Liver (tissue), 9 donors: ENCODE results near the gene SYNPO. TPM values are rescaled to one million over a fixed set of nuclear protein-coding genes. Genes with fewer than 3 reads are reported as not detected.

Experiments
- DNase-seq: peaks from one replicate; pipeline ENCODE4 v3.0.0-alpha.2; 2017; ENCODE audit warnings: low spot score
- H3K27ac ChIP-seq, 2 donors: one replicate each; pipeline ENCODE4 v1.7.0; 2013; ENCODE audit warnings: inconsistent platforms in 2 of 2, low read length in 2 of 2, control low read depth in 1 of 2, low read depth in 1 of 2, mild to moderate bottlenecking in 1 of 2
- H3K27me3 ChIP-seq, 4 donors: one replicate each; pipeline versions ENCODE4 v1.6.1 to v1.7.0; 2013; ENCODE audit warnings: low read length in 3 of 4, inconsistent platforms in 1 of 4, mild to moderate bottlenecking in 1 of 4, moderate library complexity in 1 of 4; ENCODE audit not compliant: control insufficient read depth in 4 of 4, insufficient read depth in 4 of 4
- H3K36me3 ChIP-seq, 4 donors: one replicate each; pipeline versions ENCODE4 v1.6.1 to v1.7.0; 2013; ENCODE audit warnings: low read length in 3 of 4, mild to moderate bottlenecking in 3 of 4, low read depth in 1 of 4, moderate library complexity in 1 of 4; ENCODE audit not compliant: control insufficient read depth in 4 of 4, insufficient read depth in 3 of 4
- H3K4me1 ChIP-seq, 4 donors: one replicate each; pipeline versions ENCODE4 v1.6.1 to v1.7.0; 2013; ENCODE audit warnings: low read length in 3 of 4, mild to moderate bottlenecking in 3 of 4, moderate library complexity in 1 of 4; ENCODE audit not compliant: control insufficient read depth in 4 of 4, insufficient read depth in 4 of 4
- H3K4me3 ChIP-seq, 3 donors: one replicate each; pipeline versions ENCODE4 v1.6.1 to v1.7.0; 2013; ENCODE audit warnings: low read length in 3 of 3, control low read depth in 1 of 3, low read depth in 1 of 3, mild to moderate bottlenecking in 1 of 3
- H3K9ac ChIP-seq, 2 donors: one replicate each; pipeline ENCODE4 v1.7.0; 2013; ENCODE audit warnings: low read length in 2 of 2, mild to moderate bottlenecking in 2 of 2, moderate library complexity in 2 of 2, control low read depth in 1 of 2, low read depth in 1 of 2
- H3K9me3 ChIP-seq, 4 donors: one replicate each; pipeline versions ENCODE4 v1.6.1 to v1.7.0; 2013; ENCODE audit warnings: low read length in 3 of 4; ENCODE audit not compliant: control insufficient read depth in 4 of 4
- ATF3 ChIP-seq: IDR thresholded peaks from 2 replicates; pipeline ENCODE4 v1.6.1; 2016; ENCODE audit warnings: antibody characterized with exemption
- EGR1 ChIP-seq, 2 donors: IDR thresholded peaks; 2 replicates each; pipeline ENCODE4 v1.6.1; 2016 to 2018; ENCODE audit warnings: antibody characterized with exemption in 2 of 2, low read depth in 2 of 2
- FOXA1 ChIP-seq: IDR thresholded peaks from 2 replicates; pipeline ENCODE4 v1.6.1; 2016; ENCODE audit warnings: antibody characterized with exemption
- FOXA2 ChIP-seq: IDR thresholded peaks from 2 replicates; pipeline ENCODE4 v1.6.1; 2016; ENCODE audit warnings: antibody characterized with exemption
- GABPA ChIP-seq, 2 donors: IDR thresholded peaks in 1 of 2; conservative IDR thresholded peaks in 1 of 2; 2 replicates each; pipeline ENCODE4 v1.6.1; 2016; ENCODE audit warnings: antibody characterized with exemption in 2 of 2, mild to moderate bottlenecking in 1 of 2, moderate library complexity in 1 of 2
- HNF4A ChIP-seq, 2 donors: conservative IDR thresholded peaks; 2 replicates each; pipeline ENCODE4 v1.6.1; 2016; ENCODE audit warnings: antibody characterized with exemption in 2 of 2, mild to moderate bottlenecking in 2 of 2
- HNF4G ChIP-seq: IDR thresholded peaks from 2 replicates; pipeline ENCODE4 v1.6.1; 2016; ENCODE audit warnings: antibody characterized with exemption
- JUND ChIP-seq, 2 donors: IDR thresholded peaks; 2 replicates each; pipeline ENCODE4 v1.6.1; 2016; ENCODE audit warnings: antibody characterized with exemption in 2 of 2
- MAX ChIP-seq: IDR thresholded peaks from 2 replicates; pipeline ENCODE4 v1.6.1; 2016; ENCODE audit warnings: antibody characterized with exemption
- NR2F2 ChIP-seq: IDR thresholded peaks from 2 replicates; pipeline ENCODE4 v1.6.1; 2016; ENCODE audit warnings: antibody characterized with exemption
- RAD21 ChIP-seq, 2 donors: IDR thresholded peaks; 2 replicates each; pipeline ENCODE4 v1.6.1; 2016; ENCODE audit warnings: antibody characterized with exemption in 2 of 2, mild to moderate bottlenecking in 2 of 2
- REST ChIP-seq: IDR thresholded peaks from 2 replicates; pipeline ENCODE4 v1.6.1; 2016; ENCODE audit warnings: antibody characterized with exemption, mild to moderate bottlenecking
- RXRA ChIP-seq, 2 donors: IDR thresholded peaks; 2 replicates each; pipeline ENCODE4 v1.6.1; 2017 to 2018; ENCODE audit warnings: antibody characterized with exemption in 2 of 2, mild to moderate bottlenecking in 1 of 2
- SP1 ChIP-seq: IDR thresholded peaks from 2 replicates; pipeline ENCODE4 v1.6.1; 2018; ENCODE audit warnings: antibody characterized with exemption, mild to moderate bottlenecking
- TAF1 ChIP-seq: conservative IDR thresholded peaks from 2 replicates; pipeline ENCODE4 v1.6.1; 2016; ENCODE audit warnings: antibody characterized with exemption, mild to moderate bottlenecking
- YY1 ChIP-seq: IDR thresholded peaks from 2 replicates; pipeline ENCODE4 v1.6.1; 2016; ENCODE audit warnings: antibody characterized with exemption, mild to moderate bottlenecking
- WGBS: extraction: QIAGEN DNeasy Blood & Tissue Kit; methylation state at CpG from one replicate; pipeline ENCODE4 v1.1.7; 2013; 5-methylcytosine and 5-hydroxymethylcytosine counted together
- polyA plus RNA-seq, 2 donors: library from polyadenylated mRNA; stranded (reverse) in 1 of 2; unstranded in 1 of 2; fragments of 200-250 nt in 1 of 2; fragments of >200 nt in 1 of 2; fragmentation: Nextera tagmentation in 1 of 2; extraction: Ambion mirVana in 1 of 2; gene quantifications; one replicate each; pipeline versions ENCODE4 v1.2.1 to v1.2.3, GENCODE V29; 2013 to 2015
- total RNA-seq, 2 donors: library from RNA; depleted of rRNA; stranded (reverse); fragments of >200 nt; gene quantifications; one replicate each; pipeline ENCODE4 v1.2.3, GENCODE V29; 2014
- TF ChIP-seq, protein P1 (sequence below): IDR thresholded peaks from 2 replicates; pipeline ENCODE4 v1.6.1; 2016; ENCODE audit warnings: antibody characterized with exemption
- donor health status: healthy.
- donor health status: healthy.
- donor health status: healthy.
- donor health status: healthy.
- donor health status: healthy.

SYNPO gene
- total and polyA plus RNA-seq, 4 donors = 1.1 to 36.6 (median 10.7) TPM

DNA sequence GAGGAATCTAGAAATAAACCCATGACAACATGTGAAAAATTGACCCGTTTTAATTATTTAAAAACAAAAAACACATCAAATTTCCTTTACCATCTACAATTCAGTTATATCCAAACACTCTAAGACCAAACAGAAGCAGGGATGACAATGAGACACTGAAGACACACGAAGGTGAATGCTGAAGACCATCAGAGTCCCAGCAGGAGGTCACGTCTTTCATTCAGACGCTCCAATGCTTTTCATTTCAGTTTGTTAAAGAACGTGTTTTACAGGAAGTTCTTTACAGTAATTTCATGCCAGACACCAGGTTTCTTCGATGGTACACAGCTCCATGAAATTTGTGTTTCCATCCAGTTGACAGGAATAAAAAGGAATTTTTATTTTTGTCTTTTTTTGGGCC is 50.3 kb downstream of the SYNPO start:
- Histone ChIP-seq H3K27ac (no peak overlapping the region), H3K36me3 (peaks cover 26 to 59% (median 51%) of the 10 kb centered on the region in 4 donors), H3K27me3 (no peaks in the 10 kb centered on the region)

DNA sequence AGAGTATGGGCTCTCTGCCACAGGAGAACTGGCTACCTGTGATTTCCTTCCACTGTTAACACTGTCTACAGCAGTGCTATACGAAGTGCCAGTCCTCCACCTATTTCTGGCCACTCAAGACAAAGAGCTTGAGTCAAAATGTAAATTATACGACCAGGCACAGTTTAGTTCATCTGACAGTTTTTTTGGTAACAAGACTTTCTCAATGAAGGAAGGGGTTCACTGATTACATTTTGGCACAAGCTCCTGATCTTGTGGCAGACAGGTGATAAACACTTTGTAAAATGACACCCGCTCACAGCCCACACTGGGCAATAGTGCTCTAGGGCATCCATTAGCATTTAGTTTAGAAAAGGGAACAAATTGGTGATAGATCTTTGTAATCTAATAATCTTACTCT is 51.8 kb downstream of the SYNPO start:
- Histone ChIP-seq H3K36me3 (peaks cover 32 to 72% (median 65%) of the 10 kb centered on the region in 4 donors), H3K9me3 (no peaks in the 10 kb centered on the region), H3K27ac (no peak overlapping the region), H3K4me1 (no peaks in the 10 kb centered on the region), H3K4me3 (no peak overlapping the region), H3K9ac (no peak overlapping the region), H3K27me3 (no peaks in the 10 kb centered on the region)
- DNase-seq = no peak
- 92% methylated on average over 3 of the region's 3 CpGs for WGBS
- TF ChIP-seq HNF4A (conservative IDR thresholded peaks at IDR 0.05) = no peak
- TF ChIP-seq YY1 = no peak
- TF ChIP-seq, protein P1, sequence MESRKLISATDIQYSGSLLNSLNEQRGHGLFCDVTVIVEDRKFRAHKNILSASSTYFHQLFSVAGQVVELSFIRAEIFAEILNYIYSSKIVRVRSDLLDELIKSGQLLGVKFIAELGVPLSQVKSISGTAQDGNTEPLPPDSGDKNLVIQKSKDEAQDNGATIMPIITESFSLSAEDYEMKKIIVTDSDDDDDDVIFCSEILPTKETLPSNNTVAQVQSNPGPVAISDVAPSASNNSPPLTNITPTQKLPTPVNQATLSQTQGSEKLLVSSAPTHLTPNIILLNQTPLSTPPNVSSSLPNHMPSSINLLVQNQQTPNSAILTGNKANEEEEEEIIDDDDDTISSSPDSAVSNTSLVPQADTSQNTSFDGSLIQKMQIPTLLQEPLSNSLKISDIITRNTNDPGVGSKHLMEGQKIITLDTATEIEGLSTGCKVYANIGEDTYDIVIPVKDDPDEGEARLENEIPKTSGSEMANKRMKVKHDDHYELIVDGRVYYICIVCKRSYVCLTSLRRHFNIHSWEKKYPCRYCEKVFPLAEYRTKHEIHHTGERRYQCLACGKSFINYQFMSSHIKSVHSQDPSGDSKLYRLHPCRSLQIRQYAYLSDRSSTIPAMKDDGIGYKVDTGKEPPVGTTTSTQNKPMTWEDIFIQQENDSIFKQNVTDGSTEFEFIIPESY = no peak
- no peak for TF ChIP-seq FOXA2
- no peak for TF ChIP-seq HNF4G
- no peak for TF ChIP-seq EGR1 (IDR thresholded peaks at IDR 0.05; ENCODE audit: low read depth in 2 of 2)
- TF ChIP-seq JUND (IDR thresholded peaks at IDR 0.05) = no peak
- TF ChIP-seq RAD21 (IDR thresholded peaks at IDR 0.05) = no peak
- no peak for TF ChIP-seq FOXA1
- no peak for TF ChIP-seq TAF1
- no peak for TF ChIP-seq RXRA (IDR thresholded peaks at IDR 0.05)
- no peak for TF ChIP-seq NR2F2
- TF ChIP-seq REST = no peak
- TF ChIP-seq MAX = no peak
- no peak for TF ChIP-seq SP1
- TF ChIP-seq GABPA (IDR thresholded peaks at IDR 0.05 in 1 of 2, conservative IDR thresholded peaks at IDR 0.05 in 1 of 2) = no peak
- TF ChIP-seq ATF3 = no peak

More for the DNA sequence above, 50.3 kb downstream of the SYNPO start:
- 86% methylated on average over 6 of the region's 6 CpGs for WGBS
- H3K4me3 ChIP-seq = no peak overlapping the region
- no peak overlapping the region for H3K9ac ChIP-seq
- no peaks in the 10 kb centered on the region for H3K9me3 ChIP-seq
- no peak for DNase-seq
- TF ChIP-seq RAD21 (IDR thresholded peaks at IDR 0.05) (no peak), GABPA (IDR thresholded peaks at IDR 0.05 in 1 of 2, conservative IDR thresholded peaks at IDR 0.05 in 1 of 2) (no peak), HNF4A (conservative IDR thresholded peaks at IDR 0.05) (no peak), SP1 (no peak), FOXA1 (no peak), EGR1 (IDR thresholded peaks at IDR 0.05; ENCODE audit: low read depth in 2 of 2) (no peak), ATF3 (no peak), YY1 (no peak), FOXA2 (no peak), REST (no peak)
- no peaks in the 10 kb centered on the region for H3K4me1 ChIP-seq
